ENCODE measurements around the gene PUS1.

- TF ChIP-seq CTCF (IDR thresholded peaks at IDR 0.05 in 4 of 5, conservative IDR thresholded peaks at IDR 0.05 in 1 of 5): no peak
- TF ChIP-seq POLR2A (IDR thresholded peaks at IDR 0.05): no peak
Observed at GRCh38 chr12:131920157-131920508, 8.9 kb upstream of the PUS1 start.

All from gastrocnemius medialis (tissue), 4 donors.